ENCODE data around the gene FBXL4.

The FBXL4 gene

GRCh38 chr6:98823428-98824161, 124.2 kb downstream of the FBXL4 start:
- no peak for FAIRE-seq

DNA sequence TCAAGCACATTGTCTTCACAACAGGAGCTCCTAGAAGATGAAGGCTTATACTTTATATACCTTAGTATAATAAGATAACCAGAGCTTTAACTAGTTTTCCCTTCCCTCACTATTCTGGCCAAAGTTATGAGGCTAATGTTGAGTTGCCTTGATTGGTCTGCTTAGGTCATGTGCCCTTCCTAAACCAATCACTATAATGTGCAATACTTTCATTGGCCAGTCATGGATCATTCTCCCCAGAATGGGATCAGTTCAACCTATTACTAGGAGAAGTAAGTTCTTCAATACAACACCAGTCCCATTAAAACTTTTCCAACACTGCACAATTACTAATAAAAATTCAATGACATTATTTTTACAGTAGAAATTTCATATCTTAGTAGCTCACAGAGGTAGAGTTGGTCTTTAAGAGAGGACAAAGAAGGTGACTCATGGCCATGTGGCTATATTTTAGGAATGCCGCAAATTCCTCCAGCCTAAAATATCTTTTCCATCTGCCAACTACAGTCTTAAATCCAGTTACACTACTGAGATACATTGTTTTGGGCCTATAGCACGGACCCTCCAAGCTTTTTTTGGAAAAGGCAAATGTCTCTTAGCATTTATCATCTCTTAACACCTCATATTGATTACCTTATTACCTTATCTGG, 125.9 kb downstream of the FBXL4 start:
- FAIRE-seq, result no peak

All from islet of Langerhans (tissue), 1 donor.